GM21723 (cell line): Measurements from ENCODE around the gene XRCC6.
"Not testable (repeated sequence)": the region's sequence is repeated elsewhere in the genome, so short reads cannot be mapped to it uniquely, and the experiment has no call there.

Source experiments
- ATAC-seq: cut with Tn5 transposase; IDR thresholded peaks from one replicate; pipeline ENCODE4 v1.9.1; 2021; ENCODE audit warnings: mild to moderate bottlenecking, moderate library complexity; ENCODE audit not compliant: unreplicated experiment

XRCC6 gene

DNA sequence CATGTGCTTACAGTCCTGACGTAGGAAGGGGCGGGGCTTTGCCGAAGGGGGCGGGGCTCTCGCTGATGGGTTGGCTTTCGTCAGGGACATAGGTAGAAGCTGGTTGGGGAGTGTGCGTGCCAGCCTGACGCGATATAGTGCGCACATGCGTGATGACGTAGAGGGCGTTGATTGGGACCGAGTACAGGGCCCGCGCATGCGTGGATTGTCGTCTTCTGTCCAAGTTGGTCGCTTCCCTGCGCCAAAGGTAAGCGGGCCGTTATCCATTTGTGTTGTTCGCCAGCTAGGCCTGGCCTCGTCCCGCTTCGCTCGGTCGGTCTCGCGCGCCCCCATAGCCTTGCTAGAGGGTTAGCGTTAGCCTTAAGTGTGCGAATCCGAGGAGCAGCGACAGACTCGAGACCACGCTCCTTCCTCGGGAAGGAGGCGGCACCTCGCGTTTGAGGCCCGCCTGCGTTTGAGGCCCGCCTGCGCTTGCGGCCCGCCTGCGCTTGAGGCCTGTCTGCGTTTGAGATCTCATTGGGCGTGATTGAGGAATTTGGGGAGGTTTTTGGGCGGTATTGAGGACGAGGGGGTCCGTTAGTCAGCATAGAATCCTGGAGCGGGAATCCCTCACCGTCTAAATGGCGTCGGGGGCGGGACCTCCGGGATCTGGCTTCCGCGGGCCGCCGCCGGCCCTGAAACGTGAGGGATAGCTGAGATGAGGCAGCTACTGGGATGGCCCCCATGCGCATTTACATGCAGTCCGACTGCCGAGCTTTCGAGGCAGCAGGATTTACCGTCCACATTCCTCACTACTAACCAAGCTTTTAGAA is at the start of gene XRCC6:
XRCC6 (plus strand) TSS at position 197 of the 812 bp plus-strand sequence. CDS start 710 bp downstream, outside the sequence.
- peak; percentile 72 for ATAC-seq

DNA sequence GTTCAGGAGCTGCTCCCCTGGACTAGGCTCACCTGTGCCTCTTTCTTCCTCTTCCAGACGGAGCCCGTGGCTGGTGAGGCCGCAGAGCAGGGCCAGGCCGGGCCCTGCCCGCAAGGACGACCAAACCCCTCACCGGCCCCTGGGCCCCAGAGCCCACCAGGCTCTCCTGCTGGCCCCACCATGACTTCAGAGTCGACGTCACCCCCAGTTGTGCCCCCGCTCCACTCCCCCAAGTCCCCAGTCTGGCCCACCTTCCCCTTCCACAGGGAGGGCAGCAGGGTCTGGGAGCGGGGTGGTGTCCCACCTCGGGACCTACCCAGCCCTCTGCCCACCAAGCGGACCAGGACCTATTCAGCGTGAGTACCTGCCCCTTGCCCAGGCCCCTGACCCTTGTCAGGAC is 49.3 kb upstream of the XRCC6 start:
- ATAC-seq = no peak

DNA sequence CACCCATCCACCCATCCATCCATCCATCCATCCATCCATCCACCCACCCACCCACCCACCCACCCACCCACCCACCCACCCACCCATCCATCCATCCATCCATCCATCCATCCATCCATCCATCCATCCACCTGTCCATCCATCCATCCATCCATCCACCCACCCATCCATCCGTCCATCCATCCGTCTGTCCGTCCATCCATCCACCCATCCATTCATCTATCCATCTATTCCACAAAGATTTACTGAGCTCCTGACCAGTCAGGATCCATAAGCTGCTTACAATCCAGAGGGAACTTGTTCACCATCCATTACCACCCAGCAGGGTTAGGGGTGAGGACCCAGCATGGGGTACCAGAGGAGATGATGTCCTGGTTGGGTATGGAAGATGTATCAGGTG is 48.8 kb upstream of the XRCC6 start:
- not testable (repeated sequence) for ATAC-seq

DNA sequence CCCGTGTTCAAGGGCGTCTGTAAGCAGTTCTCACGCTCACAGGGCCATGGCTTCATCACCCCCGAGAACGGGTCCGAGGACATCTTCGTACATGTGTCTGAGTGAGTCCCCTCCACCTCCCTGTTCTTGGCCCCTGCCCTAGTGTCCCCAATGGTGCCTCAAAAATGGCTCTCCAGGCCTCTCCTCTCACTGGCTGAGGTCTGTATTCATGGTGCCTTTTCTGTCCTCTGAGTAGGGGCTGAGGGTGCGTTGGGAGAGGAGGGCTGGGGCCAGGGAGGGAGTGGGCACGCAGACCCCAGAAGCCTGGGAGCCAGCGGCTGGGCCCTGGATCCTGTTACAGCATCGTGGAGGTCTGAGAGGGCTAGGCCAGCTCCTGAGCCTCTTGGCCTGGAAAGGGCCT is 47.4 kb upstream of the XRCC6 start:
- no peak for ATAC-seq

DNA sequence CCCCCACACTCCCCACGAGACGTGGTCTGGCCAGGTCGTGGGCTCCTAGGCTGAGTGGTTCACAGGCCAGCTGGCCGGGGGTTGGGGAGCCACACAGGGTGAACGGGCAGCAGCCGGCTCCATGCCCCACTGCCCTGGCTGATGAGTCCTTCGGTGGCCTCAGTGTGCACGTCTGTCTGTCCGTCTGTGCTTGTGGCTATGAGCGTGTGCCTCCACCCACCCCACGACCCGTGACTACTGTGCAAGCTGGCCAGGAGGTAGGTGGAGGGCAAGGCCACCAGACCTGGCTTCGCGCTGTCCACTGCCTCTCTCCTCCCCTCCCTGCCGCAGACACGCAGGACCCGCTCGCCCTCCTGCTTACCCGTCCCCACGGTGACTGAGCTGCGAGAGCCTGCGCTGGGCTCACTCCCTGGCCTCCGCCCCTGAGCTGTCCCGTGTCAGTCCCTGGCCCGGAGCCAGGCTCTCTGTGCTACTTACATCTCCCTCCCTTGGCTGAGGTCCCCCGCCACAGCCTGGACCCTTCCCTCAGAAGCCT is 46.2 kb upstream of the XRCC6 start:
- no peak for ATAC-seq

DNA sequence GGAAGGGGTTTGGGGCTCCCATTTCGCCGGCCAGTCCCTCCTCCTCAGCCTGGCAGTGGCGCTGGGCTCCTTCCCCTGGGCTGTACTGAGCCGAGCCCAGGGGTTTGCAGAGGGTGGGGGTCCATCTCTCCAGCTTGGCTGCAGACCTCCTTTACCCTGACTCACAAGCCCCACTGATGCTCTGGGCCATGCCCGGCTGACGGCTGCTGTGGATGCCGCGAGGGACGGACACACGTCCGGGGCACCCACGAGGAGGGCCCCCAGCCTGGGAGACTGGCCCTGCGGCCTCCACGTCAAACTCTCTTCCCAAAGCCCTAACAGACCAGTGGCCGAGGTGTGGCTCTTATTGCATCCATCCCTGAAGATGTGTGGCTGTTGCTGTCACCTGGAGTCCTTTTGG is 45.6 kb upstream of the XRCC6 start:
- no peak for ATAC-seq

DNA sequence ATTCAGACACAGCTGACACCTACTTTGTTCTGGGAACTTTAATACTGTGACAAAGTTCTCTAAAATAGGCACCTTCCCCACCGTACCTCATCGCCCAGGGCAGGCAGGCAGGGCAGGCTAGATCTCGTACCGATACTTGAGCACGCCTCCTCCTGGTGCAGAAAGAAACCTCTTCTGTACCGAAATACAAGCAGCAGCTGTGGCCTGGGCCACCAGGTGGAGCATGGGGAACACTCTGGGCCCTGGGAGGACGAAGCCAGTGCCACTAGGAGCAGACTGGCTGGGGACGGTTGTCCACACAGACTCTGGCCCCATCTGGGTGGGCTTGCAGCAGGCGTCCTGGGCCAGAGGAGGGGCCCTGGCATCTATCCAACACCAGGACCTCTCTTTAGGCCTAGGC is 44.2 kb upstream of the XRCC6 start:
- ATAC-seq = no peak

DNA sequence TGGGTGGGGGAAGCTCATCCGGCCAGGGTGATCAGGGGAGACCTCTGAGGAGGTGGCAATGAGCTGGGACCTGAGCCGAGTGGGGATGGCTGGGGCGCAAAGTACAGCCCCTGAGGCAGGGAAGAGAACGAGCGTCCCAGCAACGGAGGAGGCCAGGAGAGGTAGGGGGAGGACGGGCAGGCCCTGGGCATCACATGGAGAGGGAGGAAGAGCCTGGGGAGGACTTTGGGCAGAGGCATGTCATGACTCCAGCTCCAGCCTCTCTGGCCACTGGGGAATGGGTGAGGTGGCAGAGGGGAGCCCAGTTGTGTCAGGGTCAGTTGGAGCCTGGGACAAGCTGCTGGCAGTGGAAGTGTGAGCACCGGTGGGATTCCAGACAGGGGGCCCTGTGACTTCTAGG is 43.0 kb upstream of the XRCC6 start:
- ATAC-seq = no peak

DNA sequence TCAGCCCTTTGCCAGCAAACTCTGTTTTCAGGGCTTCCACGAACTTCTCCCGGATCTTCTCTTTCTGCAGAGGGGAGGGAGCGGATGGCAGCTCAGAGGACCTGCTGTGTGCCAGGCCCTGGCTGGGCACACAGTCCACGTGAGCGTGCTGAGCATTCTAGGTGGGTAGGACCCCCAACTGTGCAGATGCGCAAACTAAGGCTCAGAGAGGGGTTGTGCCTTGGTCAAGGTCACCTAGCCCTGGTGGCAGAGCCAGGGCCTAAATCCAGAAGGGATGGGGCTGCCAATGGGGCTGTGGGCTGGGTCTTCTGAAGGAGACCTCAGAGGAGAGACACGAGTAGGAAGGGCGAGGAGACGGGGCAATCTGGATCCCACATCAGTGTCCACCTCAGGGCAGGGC is 42.3 kb upstream of the XRCC6 start:
- no peak for ATAC-seq

DNA sequence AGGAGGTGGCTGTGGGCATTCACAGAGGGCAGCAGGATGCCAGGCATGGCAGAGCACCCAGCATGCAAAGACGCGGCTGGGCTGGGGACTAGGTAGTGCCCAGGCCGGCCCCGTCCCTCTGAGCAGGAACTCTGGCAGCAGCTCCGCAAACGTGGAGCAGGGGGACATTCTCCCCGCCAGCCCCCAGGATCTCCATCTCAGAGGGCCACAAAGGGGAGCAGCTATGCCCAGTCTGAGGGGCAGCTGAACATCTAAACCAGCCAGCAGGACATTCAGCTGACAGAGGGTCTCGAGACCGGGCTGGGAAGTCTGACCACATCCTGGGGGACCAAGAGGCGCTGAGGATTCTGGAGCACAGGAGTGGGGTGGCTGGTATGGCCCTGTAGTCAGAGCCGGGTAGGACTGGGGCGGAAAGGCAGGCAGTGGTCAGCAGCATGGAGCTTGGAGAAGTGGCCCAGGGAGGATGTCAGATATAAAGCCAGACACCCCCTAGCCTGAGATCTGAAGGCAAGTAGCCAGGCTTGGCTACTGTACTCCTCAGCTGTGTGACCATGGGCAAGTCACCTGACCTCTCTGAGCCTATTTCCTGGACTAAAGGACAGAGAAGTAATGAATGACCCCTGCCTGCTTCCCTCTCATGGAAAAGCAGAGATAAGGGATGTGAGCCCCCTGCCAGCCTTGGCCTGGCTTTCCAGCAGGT is 41.6 kb upstream of the XRCC6 start:
- no peak for ATAC-seq

DNA sequence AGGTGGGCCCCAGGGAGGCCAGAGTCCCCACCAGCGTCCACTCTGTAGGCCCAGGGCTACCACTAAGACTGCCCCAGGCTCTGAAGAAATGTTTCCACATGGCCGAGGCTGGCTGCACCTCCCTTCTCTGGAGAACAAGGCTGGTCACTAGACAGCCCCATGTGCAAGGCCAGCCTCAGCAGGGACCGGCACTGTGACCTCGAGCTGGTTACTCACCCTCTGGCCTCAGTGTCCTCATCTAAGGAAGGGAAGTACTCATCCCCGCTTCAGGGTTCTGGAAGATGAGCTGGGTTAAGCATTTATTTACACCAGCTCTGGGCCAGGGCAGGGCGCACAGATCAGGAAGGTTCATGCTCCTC is 41.1 kb upstream of the XRCC6 start:
- no peak for ATAC-seq

DNA sequence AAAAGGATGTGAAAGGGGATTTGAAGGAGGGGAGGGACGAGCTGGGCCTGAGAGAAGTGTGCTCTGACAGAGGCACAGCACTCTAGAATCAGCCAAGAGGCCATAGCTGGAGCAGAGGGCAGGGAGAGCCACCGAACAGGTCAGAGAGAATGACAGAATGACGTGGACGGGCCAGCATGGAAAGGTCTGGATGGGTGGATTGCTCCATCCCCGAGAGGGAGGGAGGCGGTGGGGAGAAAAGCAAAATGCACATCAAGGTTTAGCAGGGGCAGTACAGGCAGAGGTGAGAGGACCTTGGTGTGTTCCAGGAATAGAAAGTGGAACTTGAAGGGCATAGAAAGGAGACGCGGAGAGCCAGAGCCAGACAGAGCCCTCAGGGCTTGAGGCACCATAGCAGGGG is 38.4 kb upstream of the XRCC6 start:
- ATAC-seq = no peak

DNA sequence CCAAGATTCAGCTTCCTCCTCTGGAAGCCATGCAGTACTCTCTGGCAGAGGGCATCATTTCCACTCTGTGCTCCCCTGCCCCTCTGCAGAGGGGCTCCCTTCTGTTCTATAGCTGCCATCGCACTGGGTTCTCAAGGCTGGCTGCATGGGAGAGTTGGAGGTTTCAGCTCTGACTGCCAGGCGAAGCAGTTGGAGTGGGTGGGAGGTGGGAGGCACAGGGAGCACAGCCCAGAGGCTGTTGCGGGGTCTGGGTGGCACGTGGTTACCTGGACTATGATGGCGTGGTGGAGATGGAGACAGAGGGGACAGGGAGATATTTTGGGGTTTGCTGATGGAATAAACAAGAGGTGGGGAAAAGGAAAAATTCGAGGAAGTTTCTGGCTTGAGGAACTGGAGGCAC is 36.2 kb upstream of the XRCC6 start:
- no peak for ATAC-seq

DNA sequence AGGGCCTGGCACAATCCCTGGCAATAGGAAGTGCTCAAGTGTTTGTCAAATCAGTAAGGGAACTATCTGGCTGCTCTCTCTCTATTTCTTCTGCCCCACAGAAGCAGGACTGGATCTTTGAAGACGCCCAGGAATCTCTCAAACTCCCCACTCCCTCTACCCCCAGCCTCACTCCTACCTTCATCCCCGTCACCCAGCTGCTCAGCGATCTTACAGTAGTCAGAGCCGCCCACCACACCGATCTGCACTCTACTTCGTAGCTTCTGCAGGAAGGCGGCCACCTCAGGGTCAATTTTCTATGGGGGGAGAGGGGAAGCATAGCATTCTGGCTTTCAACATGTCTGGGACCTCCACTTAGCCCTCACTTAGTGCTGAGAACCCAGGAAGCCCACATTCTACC is 35.2 kb upstream of the XRCC6 start:
- no peak for ATAC-seq

DNA sequence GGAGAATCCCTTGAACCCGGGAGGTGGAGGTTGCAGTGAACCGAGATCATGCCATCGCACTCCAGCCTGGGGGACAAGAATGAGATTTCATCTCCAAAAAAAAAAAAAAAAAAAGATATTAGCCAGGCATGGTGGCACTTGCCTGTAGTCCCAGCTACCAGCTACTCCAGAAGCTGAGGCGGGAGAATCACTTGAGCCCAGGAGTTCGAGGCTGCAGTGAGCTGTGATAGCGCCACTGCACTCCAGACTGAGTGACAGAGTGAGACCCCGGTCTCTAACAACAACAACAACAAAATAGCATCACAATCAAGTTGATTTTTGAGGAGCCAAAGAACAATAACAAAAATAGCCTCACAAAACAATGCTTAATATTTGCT is 33.8 kb upstream of the XRCC6 start:
- ATAC-seq = no peak

DNA sequence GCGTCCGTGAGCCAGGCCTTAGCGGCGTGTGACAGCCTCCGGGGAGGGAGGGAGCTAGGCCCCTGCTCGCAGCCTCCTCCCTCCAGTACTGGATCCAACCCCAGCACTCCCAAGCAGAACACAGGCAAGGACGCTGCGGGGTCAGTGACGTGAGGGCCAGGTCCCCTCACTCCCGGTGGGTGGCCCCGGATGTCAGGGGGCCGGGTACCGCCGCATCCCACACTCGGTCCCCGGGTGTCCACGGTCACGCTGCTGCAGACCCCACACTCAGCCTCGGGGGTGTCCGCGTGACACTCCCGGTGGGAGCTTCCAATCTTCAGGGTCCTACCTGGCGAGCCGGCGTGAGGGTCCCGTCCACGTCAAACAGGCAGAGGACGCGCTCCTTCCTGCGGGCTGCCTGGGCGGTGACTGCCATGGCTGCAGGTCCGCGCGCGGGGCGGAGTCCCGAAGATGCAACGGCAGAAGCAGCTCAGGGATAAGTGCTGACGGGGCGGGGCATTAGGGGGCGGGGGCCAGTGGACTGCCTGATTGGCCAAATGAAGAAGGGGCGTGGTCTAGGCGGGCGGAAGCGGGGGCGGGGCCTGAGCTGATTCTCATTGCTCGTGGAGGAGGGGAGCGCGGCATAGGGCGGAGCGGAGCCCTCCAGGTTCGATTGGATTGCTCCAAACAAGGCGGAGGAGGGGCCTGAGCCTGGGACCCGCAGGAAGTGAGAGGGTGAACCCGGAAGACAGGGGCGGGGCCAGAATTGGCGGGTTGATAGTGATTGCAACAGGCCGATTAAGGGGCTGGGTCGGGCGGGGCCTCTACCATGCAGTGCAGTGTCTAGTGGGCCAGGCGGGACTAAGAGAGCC is 31.5 kb upstream of the XRCC6 start, which contains the start of gene PMM1:
PMM1 (minus strand) TSS at position 450 of the 851 bp plus-strand sequence; CDS start at position 415, 35 bp downstream.
- ATAC-seq = peak; percentile 87

DNA sequence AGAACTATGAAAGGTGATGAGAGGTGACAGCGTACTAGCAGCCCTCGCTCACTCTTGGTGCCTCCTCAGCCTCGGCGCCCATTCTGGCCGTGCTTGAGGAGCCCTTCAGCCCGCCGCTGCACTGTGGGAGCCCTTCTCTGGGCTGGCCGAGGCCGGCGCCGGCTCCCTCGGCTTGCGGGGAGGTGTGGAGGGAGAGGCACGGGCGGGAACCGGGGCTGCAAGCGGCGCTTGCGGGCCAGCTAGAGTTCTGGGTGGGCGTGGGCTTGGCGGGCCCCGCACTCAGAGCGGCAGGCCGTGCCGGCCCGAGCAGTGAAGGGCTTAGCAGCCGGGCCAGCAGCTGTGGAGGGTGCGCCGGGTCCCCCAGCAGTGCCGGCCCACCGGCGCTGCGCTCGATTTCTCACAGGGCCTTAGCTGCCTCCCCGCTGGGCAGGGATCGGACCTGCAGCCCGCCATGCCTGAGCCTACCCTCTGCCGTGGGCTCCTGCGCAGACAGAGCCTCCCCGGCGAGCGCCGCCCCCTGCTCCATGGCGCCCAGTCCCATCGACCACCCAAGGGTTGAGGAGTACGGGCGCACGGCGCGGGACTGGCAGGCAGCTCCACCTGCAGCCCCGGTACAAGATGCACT is 27.6 kb upstream of the XRCC6 start:
- not testable (repeated sequence) for ATAC-seq

DNA sequence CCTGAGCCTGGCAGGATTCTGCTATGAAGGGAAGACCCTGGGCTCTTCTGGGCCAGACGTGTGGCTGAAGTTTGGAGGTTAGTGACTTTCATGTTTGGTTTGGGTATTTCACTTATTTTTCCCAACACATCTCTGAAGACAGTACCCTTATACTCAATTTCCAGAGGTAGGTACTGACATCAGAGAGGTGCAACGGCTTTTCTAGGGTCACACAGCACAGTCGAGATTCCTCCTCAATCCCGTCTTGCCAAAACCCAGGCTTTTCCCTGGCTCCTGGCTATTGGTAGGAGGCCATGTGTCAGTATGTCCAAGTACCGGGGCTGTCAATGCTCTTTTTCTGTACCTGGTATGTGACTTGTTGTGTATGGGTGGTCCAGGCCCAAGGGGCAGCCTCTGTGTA is 25.4 kb upstream of the XRCC6 start:
- no peak for ATAC-seq

DNA sequence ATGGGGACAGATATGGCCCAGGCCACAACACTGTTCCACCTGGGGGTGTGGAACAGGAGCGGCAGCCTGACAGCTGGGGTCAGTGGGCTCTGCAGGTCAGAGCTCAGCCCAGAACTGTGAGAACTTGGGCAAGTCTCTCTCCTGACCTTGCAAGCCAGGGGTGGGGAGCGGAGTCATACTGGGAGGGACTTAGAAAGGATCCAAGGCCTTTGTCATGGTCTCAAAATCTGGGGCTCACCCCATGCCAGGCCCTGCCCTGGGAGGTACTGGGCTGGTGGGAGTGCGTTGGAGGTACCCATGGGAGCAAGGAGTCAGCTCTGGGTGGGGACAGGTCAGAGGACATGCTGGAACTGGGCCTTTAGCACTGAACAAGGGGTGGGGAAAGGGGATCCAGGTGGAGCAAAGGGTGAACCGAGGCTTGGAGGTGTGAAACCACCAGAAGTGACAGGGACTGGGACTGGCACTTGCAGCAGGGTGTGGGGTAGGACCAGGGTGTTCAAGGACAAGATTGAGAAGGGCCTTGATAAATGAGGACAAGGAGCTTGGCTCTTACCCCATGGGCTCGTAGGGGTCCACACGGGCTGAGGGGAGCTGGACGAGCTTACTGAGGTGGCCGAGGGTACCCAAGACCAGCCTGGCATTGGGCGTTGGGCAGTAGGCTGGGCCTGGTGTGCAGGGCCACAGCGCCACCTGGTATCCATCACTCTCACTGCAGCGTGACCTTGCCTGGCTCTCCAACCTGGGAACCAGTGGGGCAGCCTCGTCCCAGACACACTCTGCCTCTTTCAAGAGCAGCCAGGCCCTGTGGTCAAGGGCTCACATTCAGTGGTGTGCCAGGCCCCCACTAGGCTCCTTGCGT is 24.1 kb upstream of the XRCC6 start:
- ATAC-seq = no peak

DNA sequence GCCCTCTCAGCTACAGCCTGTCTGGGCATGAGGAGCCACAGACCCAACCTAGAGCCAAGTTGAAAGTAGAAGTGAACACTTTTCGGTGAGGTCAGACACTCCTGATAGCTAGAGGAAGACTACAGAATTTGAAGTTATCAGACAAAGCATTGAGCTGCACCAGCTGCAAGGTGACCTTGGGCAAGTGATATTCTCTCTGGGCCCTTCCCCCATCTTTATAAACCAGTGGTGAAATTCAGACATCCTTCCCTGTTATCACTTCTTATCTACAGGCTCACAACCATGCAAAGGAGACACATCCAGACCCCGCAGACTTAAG is 23.5 kb upstream of the XRCC6 start:
- no peak for ATAC-seq
